ENCODE data around the gene PPP2R2B. TPM values are rescaled to one million over a fixed set of nuclear protein-coding genes. Genes with fewer than 3 reads are reported as not detected.

PPP2R2B gene
- total RNA-seq: 2.2 TPM

- no peak for DNase-seq
These were observed at the start of gene PPP2R2B for GRCh38 chr5:146878476-146879172. Gene PPP2R2B (minus strand): TSS chr5:146878757.

GRCh38 chr5:146924132-146924531 lies 45.6 kb upstream of the PPP2R2B start:
- DNase-seq: no peak

- DNase-seq: no peak
These were observed 42.7 kb upstream of the PPP2R2B start for GRCh38 chr5:146921225-146921624.

GRCh38 chr5:146920351-146920881 lies 41.9 kb upstream of the PPP2R2B start:
- no peak for DNase-seq

GRCh38 chr5:146919304-146919703 lies 40.7 kb upstream of the PPP2R2B start:
- DNase-seq: no peak

- no peak for DNase-seq
These were observed 39.4 kb upstream of the PPP2R2B start for GRCh38 chr5:146917931-146918330.

- no peak for DNase-seq
These were observed 34.3 kb upstream of the PPP2R2B start for GRCh38 chr5:146912874-146913273.

- no peak for DNase-seq
These were observed 31.7 kb upstream of the PPP2R2B start for GRCh38 chr5:146910239-146910638.

- DNase-seq: no peak
These were observed 30.9 kb upstream of the PPP2R2B start for GRCh38 chr5:146909255-146910068.

- no peak for DNase-seq
These were observed 28.2 kb upstream of the PPP2R2B start for GRCh38 chr5:146906803-146907202.

GRCh38 chr5:146904890-146905289 lies 26.3 kb upstream of the PPP2R2B start:
- DNase-seq: no peak

GRCh38 chr5:146903789-146904188 lies 25.2 kb upstream of the PPP2R2B start:
- no peak for DNase-seq

- no peak for DNase-seq
These were observed 23.9 kb upstream of the PPP2R2B start for GRCh38 chr5:146902471-146902870.

GRCh38 chr5:146897061-146897460 lies 18.5 kb upstream of the PPP2R2B start:
- DNase-seq: no peak

- DNase-seq: no peak
These were observed 16.4 kb upstream of the PPP2R2B start for GRCh38 chr5:146894753-146895521.

GRCh38 chr5:146893991-146894390 lies 15.4 kb upstream of the PPP2R2B start:
- DNase-seq: no peak

- DNase-seq: no peak
These were observed 13.7 kb upstream of the PPP2R2B start for GRCh38 chr5:146892231-146892630.

GRCh38 chr5:146891511-146891910 lies 13.0 kb upstream of the PPP2R2B start:
- DNase-seq: no peak

- no peak for DNase-seq
These were observed 12.3 kb upstream of the PPP2R2B start for GRCh38 chr5:146890731-146891440.

- no peak for DNase-seq
These were observed 11.5 kb upstream of the PPP2R2B start for GRCh38 chr5:146890066-146890465.

- no peak for DNase-seq
These were observed 10.6 kb upstream of the PPP2R2B start for GRCh38 chr5:146889169-146889568.
